ENCODE data around the gene QPCTL. TPM values are rescaled to one million over a fixed set of nuclear protein-coding genes. Genes with fewer than 3 reads are reported as not detected.

QPCTL gene
- total and polyA plus RNA-seq, 9 of the 15 experiments (the other 6 are each of a cell fraction or from before 2014, with no cell fraction given), result 0.99 to 31.3 (median 12.7) TPM

DNA sequence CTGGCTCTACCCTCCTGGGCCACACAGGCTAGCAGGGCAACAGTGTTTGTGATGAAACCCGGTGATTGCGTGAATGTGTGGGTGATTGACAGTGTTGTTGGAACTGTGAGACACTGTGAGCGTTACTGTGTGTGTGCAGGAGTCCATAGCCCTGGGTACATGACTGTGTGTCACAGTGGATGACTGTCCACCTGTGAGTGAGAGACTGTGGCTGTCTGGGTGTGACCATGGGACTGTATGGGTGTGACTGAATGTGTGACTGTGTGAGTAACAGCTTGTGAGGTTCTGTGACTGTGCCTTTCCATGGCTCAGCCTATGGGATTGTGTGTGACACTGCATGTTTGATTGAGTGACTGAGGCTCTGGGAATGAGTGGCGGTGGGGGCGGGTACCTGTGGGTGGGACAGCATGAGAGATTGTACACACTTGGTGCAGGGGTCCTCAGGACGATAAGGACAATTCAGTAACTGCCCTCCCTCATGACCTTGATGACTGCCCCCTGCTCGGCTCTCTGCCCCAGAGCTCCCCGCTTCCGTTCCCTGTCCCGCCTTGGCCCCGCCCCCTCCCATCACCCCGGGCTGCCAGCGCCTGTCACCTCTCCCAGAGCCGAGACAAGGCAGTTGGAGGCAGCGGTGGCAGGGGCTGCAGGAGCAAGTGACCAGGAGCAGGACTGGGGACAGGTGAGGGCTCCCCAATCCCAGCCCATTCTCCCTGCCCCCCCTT, 24.7 kb upstream of the QPCTL start, which contains the start of gene GIPR (continued):
- TF ChIP-seq, protein P1, sequence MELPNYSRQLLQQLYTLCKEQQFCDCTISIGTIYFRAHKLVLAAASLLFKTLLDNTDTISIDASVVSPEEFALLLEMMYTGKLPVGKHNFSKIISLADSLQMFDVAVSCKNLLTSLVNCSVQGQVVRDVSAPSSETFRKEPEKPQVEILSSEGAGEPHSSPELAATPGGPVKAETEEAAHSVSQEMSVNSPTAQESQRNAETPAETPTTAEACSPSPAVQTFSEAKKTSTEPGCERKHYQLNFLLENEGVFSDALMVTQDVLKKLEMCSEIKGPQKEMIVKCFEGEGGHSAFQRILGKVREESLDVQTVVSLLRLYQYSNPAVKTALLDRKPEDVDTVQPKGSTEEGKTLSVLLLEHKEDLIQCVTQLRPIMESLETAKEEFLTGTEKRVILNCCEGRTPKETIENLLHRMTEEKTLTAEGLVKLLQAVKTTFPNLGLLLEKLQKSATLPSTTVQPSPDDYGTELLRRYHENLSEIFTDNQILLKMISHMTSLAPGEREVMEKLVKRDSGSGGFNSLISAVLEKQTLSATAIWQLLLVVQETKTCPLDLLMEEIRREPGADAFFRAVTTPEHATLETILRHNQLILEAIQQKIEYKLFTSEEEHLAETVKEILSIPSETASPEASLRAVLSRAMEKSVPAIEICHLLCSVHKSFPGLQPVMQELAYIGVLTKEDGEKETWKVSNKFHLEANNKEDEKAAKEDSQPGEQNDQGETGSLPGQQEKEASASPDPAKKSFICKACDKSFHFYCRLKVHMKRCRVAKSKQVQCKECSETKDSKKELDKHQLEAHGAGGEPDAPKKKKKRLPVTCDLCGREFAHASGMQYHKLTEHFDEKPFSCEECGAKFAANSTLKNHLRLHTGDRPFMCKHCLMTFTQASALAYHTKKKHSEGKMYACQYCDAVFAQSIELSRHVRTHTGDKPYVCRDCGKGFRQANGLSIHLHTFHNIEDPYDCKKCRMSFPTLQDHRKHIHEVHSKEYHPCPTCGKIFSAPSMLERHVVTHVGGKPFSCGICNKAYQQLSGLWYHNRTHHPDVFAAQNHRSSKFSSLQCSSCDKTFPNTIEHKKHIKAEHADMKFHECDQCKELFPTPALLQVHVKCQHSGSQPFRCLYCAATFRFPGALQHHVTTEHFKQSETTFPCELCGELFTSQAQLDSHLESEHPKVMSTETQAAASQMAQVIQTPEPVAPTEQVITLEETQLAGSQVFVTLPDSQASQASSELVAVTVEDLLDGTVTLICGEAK (IDR thresholded peaks at IDR 0.05), result 0 out of 2 replicates have a peak, but pooled peaks have one; percentile 13
- TF ChIP-seq, protein P1 (CRISPR knock-in tag; IDR thresholded peaks at IDR 0.05), result no peak
- TF ChIP-seq TCF3 (CRISPR knock-in tag; IDR thresholded peaks at IDR 0.05) (peak; percentile 20; the same call in 1 of the 2 replicates), KDM1A (IDR thresholded peaks at IDR 0.05) (0 out of 4 replicates have a peak, but pooled peaks of 1 of the 2 experiments have one; percentile 5), C11orf30 (IDR thresholded peaks at IDR 0.05; ENCODE audit: low read depth) (peak; percentile 68), DDX20 (tag; IDR thresholded peaks at IDR 0.05; ENCODE audit: low read depth) (no peak), KLF10 (CRISPR knock-in tag; IDR thresholded peaks at IDR 0.05) (no peak), EWSR1 (IDR thresholded peaks at IDR 0.05; ENCODE audit: borderline replicate concordance, low read depth, partially characterized antibody) (no peak), ZNF23 (CRISPR knock-in tag; IDR thresholded peaks at IDR 0.05) (no peak), ZNF507 (tag; conservative IDR thresholded peaks at IDR 0.05) (no peak), TSC22D4 (tag; IDR thresholded peaks at IDR 0.05) (no peak), RBM39 (optimal IDR thresholded peaks at IDR 0.05; ENCODE audit: low read depth, low read length) (no peak)
- TF ChIP-seq, protein P2, sequence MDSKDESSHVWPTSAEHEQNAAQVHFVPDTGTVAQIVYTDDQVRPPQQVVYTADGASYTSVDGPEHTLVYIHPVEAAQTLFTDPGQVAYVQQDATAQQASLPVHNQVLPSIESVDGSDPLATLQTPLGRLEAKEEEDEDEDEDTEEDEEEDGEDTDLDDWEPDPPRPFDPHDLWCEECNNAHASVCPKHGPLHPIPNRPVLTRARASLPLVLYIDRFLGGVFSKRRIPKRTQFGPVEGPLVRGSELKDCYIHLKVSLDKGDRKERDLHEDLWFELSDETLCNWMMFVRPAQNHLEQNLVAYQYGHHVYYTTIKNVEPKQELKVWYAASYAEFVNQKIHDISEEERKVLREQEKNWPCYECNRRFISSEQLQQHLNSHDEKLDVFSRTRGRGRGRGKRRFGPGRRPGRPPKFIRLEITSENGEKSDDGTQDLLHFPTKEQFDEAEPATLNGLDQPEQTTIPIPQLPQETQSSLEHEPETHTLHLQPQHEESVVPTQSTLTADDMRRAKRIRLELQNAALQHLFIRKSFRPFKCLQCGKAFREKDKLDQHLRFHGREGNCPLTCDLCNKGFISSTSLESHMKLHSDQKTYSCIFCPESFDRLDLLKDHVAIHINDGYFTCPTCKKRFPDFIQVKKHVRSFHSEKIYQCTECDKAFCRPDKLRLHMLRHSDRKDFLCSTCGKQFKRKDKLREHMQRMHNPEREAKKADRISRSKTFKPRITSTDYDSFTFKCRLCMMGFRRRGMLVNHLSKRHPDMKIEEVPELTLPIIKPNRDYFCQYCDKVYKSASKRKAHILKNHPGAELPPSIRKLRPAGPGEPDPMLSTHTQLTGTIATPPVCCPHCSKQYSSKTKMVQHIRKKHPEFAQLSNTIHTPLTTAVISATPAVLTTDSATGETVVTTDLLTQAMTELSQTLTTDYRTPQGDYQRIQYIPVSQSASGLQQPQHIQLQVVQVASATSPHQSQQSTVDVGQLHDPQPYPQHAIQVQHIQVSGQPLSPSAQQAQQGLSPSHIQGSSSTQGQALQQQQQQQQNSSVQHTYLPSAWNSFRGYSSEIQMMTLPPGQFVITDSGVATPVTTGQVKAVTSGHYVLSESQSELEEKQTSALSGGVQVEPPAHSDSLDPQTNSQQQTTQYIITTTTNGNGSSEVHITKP (IDR thresholded peaks at IDR 0.05; ENCODE audit: partially characterized antibody), result peak; percentile 29
- TF ChIP-seq, protein P3, sequence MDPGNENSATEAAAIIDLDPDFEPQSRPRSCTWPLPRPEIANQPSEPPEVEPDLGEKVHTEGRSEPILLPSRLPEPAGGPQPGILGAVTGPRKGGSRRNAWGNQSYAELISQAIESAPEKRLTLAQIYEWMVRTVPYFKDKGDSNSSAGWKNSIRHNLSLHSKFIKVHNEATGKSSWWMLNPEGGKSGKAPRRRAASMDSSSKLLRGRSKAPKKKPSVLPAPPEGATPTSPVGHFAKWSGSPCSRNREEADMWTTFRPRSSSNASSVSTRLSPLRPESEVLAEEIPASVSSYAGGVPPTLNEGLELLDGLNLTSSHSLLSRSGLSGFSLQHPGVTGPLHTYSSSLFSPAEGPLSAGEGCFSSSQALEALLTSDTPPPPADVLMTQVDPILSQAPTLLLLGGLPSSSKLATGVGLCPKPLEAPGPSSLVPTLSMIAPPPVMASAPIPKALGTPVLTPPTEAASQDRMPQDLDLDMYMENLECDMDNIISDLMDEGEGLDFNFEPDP (CRISPR knock-in tag; IDR thresholded peaks at IDR 0.05), result no peak

Data from K562 (cell line).